ENCODE results near the gene ANKLE1. TPM values are rescaled to one million over a fixed set of nuclear protein-coding genes. Genes with fewer than 3 reads are reported as not detected.
A peak's percentile ranks its signal among the peaks of the same experiment; 100 is the strongest.

The ANKLE1 gene
- total RNA-seq, 1 experiment from 2014 or later: 16.5 TPM

GRCh38 chr19:17329366-17330261 is 47.9 kb downstream of the ANKLE1 start:
- Histone ChIP-seq H3K14ac (ENCODE audit: insufficient read depth, low read length) (no peak overlapping the region), H4K5ac (ENCODE audit: insufficient read length, low read depth, low read length) (no peak overlapping the region), H3K4me2 (ENCODE audit: insufficient read depth, insufficient read length, low read length) (no peak overlapping the region), H3K79me1 (ENCODE audit: insufficient read depth, low read depth, low read length, poor library complexity, severe bottlenecking) (no peaks in the 10 kb centered on the region), H4K8ac (replicated peaks; ENCODE audit: insufficient read length, low read depth, low read length) (no peak overlapping the region), H3K27ac (ENCODE audit: insufficient read length, low read depth, low read length) (no peak overlapping the region), H2AK5ac (ENCODE audit: insufficient read length, low read length) (no peak overlapping the region), H3K23ac (ENCODE audit: insufficient read length, low read depth, low read length) (no peak overlapping the region), H2BK5ac (ENCODE audit: insufficient read length, low read length) (no peak overlapping the region), H3K4ac (ENCODE audit: low read depth, low read length) (no peak overlapping the region), H3K9ac (ENCODE audit: extremely low read depth, insufficient read length, low read length) (no peak overlapping the region), H2BK15ac (ENCODE audit: low read depth, low read length) (no peak overlapping the region), H3K27me3 (ENCODE audit: insufficient read depth, low read length) (no peaks in the 10 kb centered on the region), H4K91ac (ENCODE audit: insufficient read length, low read depth, low read length) (no peak overlapping the region), H2BK12ac (ENCODE audit: insufficient read length, low read depth, low read length) (no peak overlapping the region), H2BK120ac (ENCODE audit: low read depth, low read length, poor library complexity, severe bottlenecking) (no peak overlapping the region), H2BK20ac (ENCODE audit: low read depth, low read length, poor library complexity, severe bottlenecking) (no peak overlapping the region), H3K9me3 (ENCODE audit: control insufficient read depth, low read depth, low read length) (no peaks in the 10 kb centered on the region), H3K4me1 (ENCODE audit: insufficient read depth, low read length) (no peaks in the 10 kb centered on the region), H2AFZ (ENCODE audit: low read length) (no peak overlapping the region), H3K23me2 (ENCODE audit: insufficient read length, low read depth, low read length, poor library complexity, severe bottlenecking) (peaks cover 13% of the 10 kb centered on the region), H3K79me2 (ENCODE audit: insufficient read depth, low read length) (no peaks in the 10 kb centered on the region), H4K20me1 (ENCODE audit: control insufficient read depth, insufficient read depth, insufficient read length) (no peaks in the 10 kb centered on the region), H3K18ac (ENCODE audit: insufficient read length, low read depth, low read length) (no peak overlapping the region), H3T11ph (ENCODE audit: low read length) (no peak overlapping the region), H3K56ac (ENCODE audit: insufficient read length, low read depth, low read length) (no peak overlapping the region)
- Mint-ChIP-seq H3K4me3 (peak overlapping the region; percentile 52 to 75), H3K36me3 (ENCODE audit: insufficient read depth in 1 of 3, low read depth in 3 of 3) (peaks cover 13 to 45% (median 34%) of the 10 kb centered on the region in 3 experiments), H3K4me1 (peaks cover 11 to 35% of the 10 kb centered on the region in 2 experiments), H3K27ac (peak overlapping the region in 1 of 3 experiments; percentile 84; a peak in 1 of 7 replicates), H3K9me3 (no peaks in the 10 kb centered on the region; a peak in 1 of 5 replicates), H3K27me3 (ENCODE audit: low read depth) (peaks cover 6% of the 10 kb centered on the region)
- TF ChIP-seq CTCF (conservative IDR thresholded peaks at IDR 0.05): no peak
- no CpG with 5 or more reads among the region's 51 CpGs for WGBS (ENCODE audit: extremely low coverage, insufficient read length, low lambda C conversion rate)
- no peak for DNase-seq

Measured in H9 (cell line).